IMR-90 (cell line): ENCODE results near the gene ARHGEF26.

Experiments
- BHLHE40 ChIP-seq: fragments of 150-350 bp; IDR thresholded peaks from 2 replicates; pipeline ENCODE4 v1.6.1; 2016; ENCODE audit warnings: mild to moderate bottlenecking, low read depth, low read length
- CTCF ChIP-seq: conservative IDR thresholded peaks from 2 replicates; pipeline ENCODE4 v1.5.1; 2012; ENCODE audit warnings: mild to moderate bottlenecking, low read depth, low read length, improper control_type of control experiment
- ELK1 ChIP-seq: fragments of 150-350 bp; IDR thresholded peaks from 2 replicates; pipeline ENCODE4 v1.6.1; 2016; ENCODE audit warnings: low read depth, mild to moderate bottlenecking, low read length, moderate library complexity, borderline replicate concordance
- MAFK ChIP-seq: IDR thresholded peaks from 2 replicates; pipeline ENCODE4 v1.6.1; 2012; ENCODE audit warnings: low read depth, low read length, improper control_type of control experiment
- NFE2L2 ChIP-seq: fragments of 150-350 bp; IDR thresholded peaks from 2 replicates; pipeline ENCODE4 v1.6.1; 2016; ENCODE audit warnings: low read depth, mild to moderate bottlenecking, low read length
- POLR2A ChIP-seq: IDR thresholded peaks from 2 replicates; pipeline ENCODE4 v1.6.1; 2012; ENCODE audit warnings: mild to moderate bottlenecking, low read depth, low read length
- USF2 ChIP-seq: fragments of 150-350 bp; IDR thresholded peaks from 2 replicates; pipeline ENCODE4 v1.6.1; 2017; ENCODE audit warnings: mild to moderate bottlenecking, antibody characterized with exemption, low read length, low read depth

DNA sequence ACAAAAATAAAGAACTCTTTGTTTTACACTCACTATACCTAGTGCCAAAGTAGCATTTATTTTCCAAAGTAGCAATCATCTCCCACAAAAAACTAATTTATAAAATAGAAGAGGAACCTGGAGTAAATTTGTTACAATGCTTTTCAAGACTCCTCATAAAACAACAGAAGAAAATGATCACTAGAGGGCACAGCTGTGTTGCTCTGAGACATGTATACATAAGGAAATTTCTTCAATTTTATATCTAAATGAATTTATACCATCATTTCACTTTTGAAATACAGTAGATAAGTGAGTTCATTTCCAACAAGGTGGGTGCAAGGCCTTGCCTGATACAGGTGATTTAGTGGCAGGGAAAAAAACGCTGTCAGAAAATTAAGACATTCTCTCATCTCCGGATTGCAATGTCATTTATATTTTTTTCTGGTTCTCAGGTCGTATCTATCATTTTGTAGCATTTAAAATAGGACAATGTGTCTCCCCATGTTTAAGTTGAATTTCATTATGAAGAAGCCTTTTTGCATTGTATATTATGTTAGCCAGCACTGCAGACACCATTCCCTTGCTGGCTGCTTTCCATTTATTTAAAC is 25.3 kb upstream of the ARHGEF26 start:
- TF ChIP-seq CTCF, result peak; percentile 67
- TF ChIP-seq USF2, result no peak
- TF ChIP-seq POLR2A, result no peak
- TF ChIP-seq BHLHE40, result no peak
- no peak for TF ChIP-seq ELK1
- no peak for TF ChIP-seq MAFK
- no peak for TF ChIP-seq NFE2L2
